MCF 10A (cell line): ENCODE data around the gene UBA1. TPM values are rescaled to one million over a fixed set of nuclear protein-coding genes. Genes with fewer than 3 reads are reported as not detected.

Source experiments
- BruUV-seq: library from RNA; stranded (reverse); fragments of 400-500 nt; replicated peaks from 2 replicates; lab custom pipeline; 2021; lab: Mats Ljungman, UMichigan
- CTCF ChIA-PET: fragments of 300-600 bp; sonication (Branson Sonifier 250); formaldehyde crosslinking; extraction: SDS; loops from one replicate; lab custom pipeline; 2021; ENCODE audit warnings: antibody characterized with exemption, inconsistent platforms; lab: Yijun Ruan, JAX
- POLR2A ChIA-PET: fragments of 300-600, 350-650 bp; sonication (Branson Sonifier 250); formaldehyde crosslinking; extraction: SDS; loops from one replicate; lab custom pipeline; 2020; ENCODE audit warnings: antibody characterized with exemption, inconsistent platforms; lab: Yijun Ruan, JAX
- DNase-seq: peaks from one replicate; pipeline ENCODE4 v3.0.0-alpha.2; 2018; ENCODE audit not compliant: unreplicated experiment
- H3K27ac Mint-ChIP-seq: one replicate; pipeline ENCODE4 v1.8.0; 2022; ENCODE audit warnings: mild to moderate bottlenecking, low read depth, mixed read lengths; ENCODE audit not compliant: unreplicated experiment
- H3K27me3 Mint-ChIP-seq: one replicate; pipeline ENCODE4 v1.8.0; 2022; ENCODE audit warnings: mixed read lengths; ENCODE audit not compliant: insufficient read depth, unreplicated experiment
- H3K36me3 Mint-ChIP-seq: one replicate; pipeline ENCODE4 v1.8.0; 2022; ENCODE audit warnings: mild to moderate bottlenecking, moderate library complexity, mixed read lengths; ENCODE audit not compliant: insufficient read depth, unreplicated experiment
- H3K4me1 Mint-ChIP-seq: one replicate; pipeline ENCODE4 v1.8.0; 2022; ENCODE audit warnings: mixed read lengths; ENCODE audit not compliant: insufficient read depth, unreplicated experiment
- H3K4me3 Mint-ChIP-seq: one replicate; pipeline ENCODE4 v1.8.0; 2022; ENCODE audit warnings: mild to moderate bottlenecking, moderate library complexity, mixed read lengths; ENCODE audit not compliant: unreplicated experiment
- H3K9me3 Mint-ChIP-seq: one replicate; pipeline ENCODE4 v1.8.0; 2022; ENCODE audit warnings: mixed read lengths; ENCODE audit not compliant: unreplicated experiment
- intact Hi-C: fragments of 100-400 bp; cut with micrococcal nuclease; formaldehyde crosslinking; loops from 2 replicates; pipeline ENCODE4 v1.14.1; 2022
- total RNA-seq: library from RNA; stranded (reverse); gene quantifications from 2 replicates; pipeline ENCODE4 v1.2.3, GENCODE V29; 2022
- TF ChIP-seq, protein P1 (sequence below): fragments of 200-600 bp; IDR thresholded peaks from one replicate; pipeline ENCODE4 v1.8.0; 2022; ENCODE audit warnings: antibody characterized with exemption, mild to moderate bottlenecking; ENCODE audit not compliant: unreplicated experiment

UBA1 gene
- total RNA-seq, 1 experiment from 2014 or later: 248 TPM

DNA sequence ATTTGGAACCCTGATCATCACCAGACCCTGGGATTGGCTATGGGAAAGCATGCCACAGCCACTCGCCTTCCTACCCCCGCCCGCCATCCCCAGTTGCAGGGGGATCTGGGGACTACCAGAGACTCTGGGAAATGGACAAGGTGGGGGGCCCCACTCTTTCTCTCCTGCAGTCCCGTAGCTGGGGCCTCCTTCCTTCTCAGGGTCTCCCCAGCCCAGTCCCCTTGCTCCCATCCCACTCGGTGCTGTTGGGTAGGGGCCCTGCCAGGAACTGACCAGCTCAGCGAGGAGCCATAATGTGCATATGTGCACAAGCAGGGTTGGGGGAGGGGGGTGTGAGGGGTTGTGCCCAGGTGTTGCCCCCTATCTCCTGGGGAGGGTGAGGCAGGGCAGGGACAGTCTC is 35.8 kb downstream of the UBA1 start:
- Mint-ChIP-seq H3K27me3 (peaks cover 25% of the 10 kb centered on the region), H3K4me3 (no peak overlapping the region), H3K36me3 (peaks cover 50% of the 10 kb centered on the region), H3K27ac (no peak overlapping the region), H3K4me1 (no peaks in the 10 kb centered on the region), H3K9me3 (no peaks in the 10 kb centered on the region)
- TF ChIP-seq, protein P1, sequence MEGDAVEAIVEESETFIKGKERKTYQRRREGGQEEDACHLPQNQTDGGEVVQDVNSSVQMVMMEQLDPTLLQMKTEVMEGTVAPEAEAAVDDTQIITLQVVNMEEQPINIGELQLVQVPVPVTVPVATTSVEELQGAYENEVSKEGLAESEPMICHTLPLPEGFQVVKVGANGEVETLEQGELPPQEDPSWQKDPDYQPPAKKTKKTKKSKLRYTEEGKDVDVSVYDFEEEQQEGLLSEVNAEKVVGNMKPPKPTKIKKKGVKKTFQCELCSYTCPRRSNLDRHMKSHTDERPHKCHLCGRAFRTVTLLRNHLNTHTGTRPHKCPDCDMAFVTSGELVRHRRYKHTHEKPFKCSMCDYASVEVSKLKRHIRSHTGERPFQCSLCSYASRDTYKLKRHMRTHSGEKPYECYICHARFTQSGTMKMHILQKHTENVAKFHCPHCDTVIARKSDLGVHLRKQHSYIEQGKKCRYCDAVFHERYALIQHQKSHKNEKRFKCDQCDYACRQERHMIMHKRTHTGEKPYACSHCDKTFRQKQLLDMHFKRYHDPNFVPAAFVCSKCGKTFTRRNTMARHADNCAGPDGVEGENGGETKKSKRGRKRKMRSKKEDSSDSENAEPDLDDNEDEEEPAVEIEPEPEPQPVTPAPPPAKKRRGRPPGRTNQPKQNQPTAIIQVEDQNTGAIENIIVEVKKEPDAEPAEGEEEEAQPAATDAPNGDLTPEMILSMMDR: no peak
- ChIA-PET POLR2A (interaction anchor here (1.4 kb wide), 1 partner anchor 10 kb away, joined by 5 read pairs; the partner anchor contains the start of gene CDK16), CTCF (no interaction called here)
- no TSS peak for BruUV-seq
- intact Hi-C loops: no loop called here
- DNase-seq: no peak

DNA sequence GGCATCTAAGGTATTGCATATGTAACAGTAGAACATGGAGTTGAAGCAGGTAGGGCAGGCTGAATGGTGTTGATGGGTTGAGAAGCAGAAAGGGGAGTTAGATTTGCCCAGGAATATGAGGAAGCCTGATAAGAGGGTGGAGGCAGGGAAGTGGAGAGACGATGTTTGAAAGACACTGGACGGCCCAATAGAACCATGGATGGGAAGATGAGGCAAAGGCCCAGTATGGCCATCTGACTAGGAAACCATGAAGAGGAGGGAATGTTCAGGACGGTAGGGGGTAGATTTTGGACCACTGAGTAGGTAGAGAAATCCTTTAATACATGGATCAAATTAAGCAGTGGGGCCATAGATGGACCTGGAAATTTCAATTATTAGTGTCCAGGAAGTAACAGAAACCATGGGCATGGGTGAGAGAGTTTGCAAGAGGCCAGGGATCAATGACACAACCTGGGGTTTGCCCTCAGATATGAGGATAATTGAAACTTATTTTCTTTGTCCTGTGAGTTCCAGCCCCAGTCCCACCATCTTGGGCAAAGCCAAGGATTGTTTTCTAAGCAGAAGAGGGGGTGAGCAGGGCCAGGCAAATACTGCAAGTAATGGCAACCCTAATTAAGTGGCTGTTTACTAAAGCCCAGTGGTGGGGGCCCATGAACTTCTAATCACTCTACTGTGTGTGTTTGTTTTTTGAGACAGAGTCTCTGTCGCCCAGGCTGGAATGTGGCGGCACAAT is 36.7 kb downstream of the UBA1 start:
- H3K9me3 Mint-ChIP-seq: no peaks in the 10 kb centered on the region
- ChIA-PET CTCF (no interaction called here), POLR2A (interaction anchor here (1.7 to 3.8 kb wide), 2 partner anchors 11 to 39 kb away, joined by 5 to 79 read pairs; partner anchors contain the start of gene CDK16)
- H3K27me3 Mint-ChIP-seq: peaks cover 34% of the 10 kb centered on the region
- BruUV-seq: no TSS peak
- peaks cover 2% of the 10 kb centered on the region for H3K4me1 Mint-ChIP-seq
- H3K27ac Mint-ChIP-seq: no peak overlapping the region
- TF ChIP-seq, protein P1: no peak
- peaks cover 46% of the 10 kb centered on the region for H3K36me3 Mint-ChIP-seq
- intact Hi-C loops: no loop called here
- H3K4me3 Mint-ChIP-seq: no peak overlapping the region
- DNase-seq: no peak

- intact Hi-C loops: no loop called here
- H3K4me3 Mint-ChIP-seq: no peak overlapping the region
- ChIA-PET CTCF (interaction anchor here (0.7 kb wide), 1 partner anchor 793 kb away, joined by 3 read pairs; no protein-coding TSS in a partner anchor), POLR2A (interaction anchor here (0.6 to 3.8 kb wide), 3 partner anchors 9 to 39 kb away, joined by 3 to 79 read pairs (median 5); partner anchors contain the start of gene CDK16)
- DNase-seq: no peak
- no peaks in the 10 kb centered on the region for H3K9me3 Mint-ChIP-seq
- TF ChIP-seq, protein P1: no peak
- peaks cover 41% of the 10 kb centered on the region for H3K36me3 Mint-ChIP-seq
- BruUV-seq: no TSS peak
- H3K27me3 Mint-ChIP-seq: peaks cover 43% of the 10 kb centered on the region
- peaks cover 6% of the 10 kb centered on the region for H3K4me1 Mint-ChIP-seq
- H3K27ac Mint-ChIP-seq: no peak overlapping the region
Observed at GRCh38 chrX:47231167-47231566, 37.5 kb downstream of the UBA1 start.

- Mint-ChIP-seq H3K27ac (peak overlapping the region; percentile 100), H3K36me3 (peaks cover 31% of the 10 kb centered on the region), H3K4me1 (peaks cover 6% of the 10 kb centered on the region), H3K9me3 (no peaks in the 10 kb centered on the region), H3K4me3 (peak overlapping the region; percentile 95), H3K27me3 (peaks cover 48% of the 10 kb centered on the region)
- DNase-seq: no peak
- TF ChIP-seq, protein P1: no peak
- BruUV-seq: no TSS peak
- POLR2A ChIA-PET: interaction anchor here (0.9 to 3.8 kb wide), 10 partner anchors 13 to 251 kb away, joined by 3 to 79 read pairs (median 5); partner anchors contain the start of genes CDK16, NDUFB11 and RBM10
- CTCF ChIA-PET: interaction anchor here (0.7 kb wide), 1 partner anchor 31 kb away, joined by 3 read pairs; no protein-coding TSS in a partner anchor
- intact Hi-C loops: no loop called here
Observed at GRCh38 chrX:47232197-47232802, 38.7 kb downstream of the UBA1 start.
